Common myeloid progenitor, CD34-positive (primary cell): Measurements from ENCODE around the gene KCTD8.

Source experiments
- CTCF ChIA-PET: fragments of 350-600 bp; sonication (Branson Sonifier 250); formaldehyde crosslinking; loops from one replicate; lab custom pipeline; 2021; ENCODE audit warnings: antibody characterized with exemption; lab: Charles Lee
- POLR2A ChIA-PET: fragments of 350-600 bp; sonication (Branson Sonifier 250); formaldehyde crosslinking; loops from one replicate; lab custom pipeline; 2021; ENCODE audit warnings: antibody characterized with exemption; lab: Charles Lee
- DNase-seq, 3 donors: peaks; one replicate each; pipeline versions ENCODE4 v3.0.0 to v3.0.0-alpha.2; 2013
- H3K27ac ChIP-seq, 2 experiments: 1 replicate in 1 of 2; 2 replicates in 1 of 2; pipeline ENCODE4 v1.7.0; 2013; ENCODE audit warnings: inconsistent platforms in 2 of 2, low read length in 2 of 2, mild to moderate bottlenecking in 2 of 2, low read depth in 1 of 2, moderate library complexity in 1 of 2; ENCODE audit not compliant: severe bottlenecking in 2 of 2, insufficient read depth in 1 of 2, poor library complexity in 1 of 2
- H3K27me3 ChIP-seq, 5 experiments: replicated peaks in 2 of 5; 1 replicate in 3 of 5; 2 replicates in 2 of 5; pipeline versions ENCODE4 v1.6.1 to v1.7.0; 2013; ENCODE audit warnings: low read length in 4 of 5, mild to moderate bottlenecking in 2 of 5, moderate library complexity in 2 of 5, inconsistent platforms in 1 of 5; ENCODE audit not compliant: insufficient read depth in 5 of 5, control insufficient read depth in 4 of 5
- H3K36me3 ChIP-seq, 4 experiments: 1 replicate in 2 of 4; 2 replicates in 2 of 4; pipeline versions ENCODE4 v1.6.1 to v1.7.0; 2013; ENCODE audit warnings: low read length in 3 of 4, control low read depth in 1 of 4, mild to moderate bottlenecking in 1 of 4; ENCODE audit not compliant: control insufficient read depth in 4 of 4, insufficient read depth in 4 of 4
- H3K4me1 ChIP-seq, 4 experiments: 1 replicate in 3 of 4; 2 replicates in 1 of 4; pipeline versions ENCODE4 v1.6.1 to v1.7.1; 2013; ENCODE audit warnings: low read length in 3 of 4, mild to moderate bottlenecking in 3 of 4, control low read depth in 1 of 4, inconsistent platforms in 1 of 4, moderate library complexity in 1 of 4; ENCODE audit not compliant: control insufficient read depth in 4 of 4, insufficient read depth in 4 of 4; ENCODE audit errors: control extremely low read depth in 1 of 4
- H3K4me3 ChIP-seq, 7 experiments: 1 replicate in 4 of 7; 2 replicates in 3 of 7; pipeline versions ENCODE4 v1.5.1 to v1.7.0; 2013; ENCODE audit warnings: mild to moderate bottlenecking in 7 of 7, low read length in 6 of 7, moderate library complexity in 6 of 7, inconsistent platforms in 2 of 7, low read depth in 2 of 7, control low read depth in 1 of 7; ENCODE audit not compliant: insufficient read depth in 4 of 7, control insufficient read depth in 1 of 7; ENCODE audit errors: extremely low read depth in 1 of 7
- H3K9me3 ChIP-seq, 5 experiments: 1 replicate in 4 of 5; 2 replicates in 1 of 5; pipeline versions ENCODE4 v1.6.1 to v1.7.1; 2013; ENCODE audit warnings: low read length in 4 of 5, mild to moderate bottlenecking in 2 of 5, inconsistent platforms in 1 of 5, low read depth in 1 of 5, moderate library complexity in 1 of 5; ENCODE audit not compliant: control insufficient read depth in 4 of 5, insufficient read depth in 2 of 5; ENCODE audit errors: control extremely low read depth in 1 of 5
- WGBS: methylation state at CpG from one replicate; pipeline ENCODE4 v1.1.5; 2013; ENCODE audit not compliant: insufficient coverage; 5-methylcytosine and 5-hydroxymethylcytosine counted together

KCTD8 gene

GRCh38 chr4:44422912-44423311 lies 25.7 kb downstream of the KCTD8 start:
- CTCF ChIA-PET, result no interaction called here
- POLR2A ChIA-PET, result interaction anchor here (1.1 kb wide), 1 partner anchor 33 kb away, joined by 4 read pairs; no protein-coding TSS in a partner anchor
- Histone ChIP-seq H3K27ac (no peak overlapping the region), H3K4me1 (no peaks in the 10 kb centered on the region), H3K9me3 (no peaks in the 10 kb centered on the region), H3K36me3 (no peaks in the 10 kb centered on the region), H3K27me3 (no peaks in the 10 kb centered on the region), H3K4me3 (no peak overlapping the region)
- no peak for DNase-seq
- WGBS, result no CpG with 5 or more reads among the region's 1 CpG

GRCh38 chr4:44421330-44422065 lies 27.1 kb downstream of the KCTD8 start:
- no peaks in the 10 kb centered on the region for H3K9me3 ChIP-seq
- no peaks in the 10 kb centered on the region for H3K4me1 ChIP-seq
- CTCF ChIA-PET, result no interaction called here
- H3K4me3 ChIP-seq, result no peak overlapping the region
- no CpG with 5 or more reads among the region's 2 CpGs for WGBS
- H3K36me3 ChIP-seq, result no peaks in the 10 kb centered on the region
- no peak overlapping the region for H3K27ac ChIP-seq
- no peaks in the 10 kb centered on the region for H3K27me3 ChIP-seq
- POLR2A ChIA-PET, result no interaction called here
- no peak for DNase-seq

GRCh38 chr4:44415251-44415650 lies 33.4 kb downstream of the KCTD8 start:
- ChIA-PET CTCF (no interaction called here), POLR2A (no interaction called here)
- Histone ChIP-seq H3K36me3 (no peaks in the 10 kb centered on the region), H3K4me1 (no peaks in the 10 kb centered on the region), H3K9me3 (no peaks in the 10 kb centered on the region), H3K27me3 (no peaks in the 10 kb centered on the region), H3K4me3 (no peak overlapping the region), H3K27ac (no peak overlapping the region)
- no peak for DNase-seq
- 100% methylated on average over 1 of the region's 1 CpG for WGBS

- WGBS, result 98% methylated on average over 3 of the region's 3 CpGs
- Histone ChIP-seq H3K4me1 (no peaks in the 10 kb centered on the region), H3K27ac (no peak overlapping the region), H3K27me3 (no peaks in the 10 kb centered on the region), H3K36me3 (no peaks in the 10 kb centered on the region), H3K9me3 (no peaks in the 10 kb centered on the region), H3K4me3 (no peak overlapping the region)
- ChIA-PET POLR2A (no interaction called here), CTCF (no interaction called here)
- no peak for DNase-seq
Observed at GRCh38 chr4:44368413-44369167, 80.0 kb downstream of the KCTD8 start.

- H3K4me3 ChIP-seq, result no peak overlapping the region
- CTCF ChIA-PET, result no interaction called here
- no peak for DNase-seq
- POLR2A ChIA-PET, result no interaction called here
- H3K9me3 ChIP-seq, result no peaks in the 10 kb centered on the region
- no peaks in the 10 kb centered on the region for H3K4me1 ChIP-seq
- no peaks in the 10 kb centered on the region for H3K36me3 ChIP-seq
- H3K27ac ChIP-seq, result no peak overlapping the region
- 90% methylated on average over 3 of the region's 3 CpGs for WGBS
- no peaks in the 10 kb centered on the region for H3K27me3 ChIP-seq
Observed at GRCh38 chr4:44354172-44354571, 94.4 kb downstream of the KCTD8 start.

GRCh38 chr4:44351069-44351468 lies 97.5 kb downstream of the KCTD8 start:
- no peak for DNase-seq
- WGBS, result no CpG with 5 or more reads among the region's 3 CpGs
- Histone ChIP-seq H3K4me3 (no peak overlapping the region), H3K4me1 (no peaks in the 10 kb centered on the region), H3K36me3 (no peaks in the 10 kb centered on the region), H3K27ac (no peak overlapping the region), H3K9me3 (no peaks in the 10 kb centered on the region), H3K27me3 (no peaks in the 10 kb centered on the region)
- CTCF ChIA-PET, result no interaction called here
- POLR2A ChIA-PET, result no interaction called here

GRCh38 chr4:44342800-44343199 lies 105.8 kb downstream of the KCTD8 start:
- no peaks in the 10 kb centered on the region for H3K27me3 ChIP-seq
- no peaks in the 10 kb centered on the region for H3K36me3 ChIP-seq
- no peak overlapping the region for H3K4me3 ChIP-seq
- 57% methylated on average over 1 of the region's 1 CpG for WGBS
- H3K9me3 ChIP-seq, result no peaks in the 10 kb centered on the region
- ChIA-PET CTCF (no interaction called here), POLR2A (no interaction called here)
- no peak overlapping the region for H3K27ac ChIP-seq
- H3K4me1 ChIP-seq, result no peaks in the 10 kb centered on the region
- no peak for DNase-seq
